Stimulated activated CD4-positive, alpha-beta T cell treated with anti-CD3 and anti-CD28 coated beads, Interleukin-1b, Interleukin-23, amount 100 ng/mL, for 1 hour (primary cell): ENCODE results near the gene LYAR.
A peak's percentile ranks its signal among the peaks of the same experiment; 100 is the strongest.

ENCODE experiments used
- DNase-seq, 2 donors: peaks; one replicate each; pipeline ENCODE4 v3.0.0-alpha.2; 2020; ENCODE audit warnings: low read depth in 2 of 2

The LYAR gene, protein sequence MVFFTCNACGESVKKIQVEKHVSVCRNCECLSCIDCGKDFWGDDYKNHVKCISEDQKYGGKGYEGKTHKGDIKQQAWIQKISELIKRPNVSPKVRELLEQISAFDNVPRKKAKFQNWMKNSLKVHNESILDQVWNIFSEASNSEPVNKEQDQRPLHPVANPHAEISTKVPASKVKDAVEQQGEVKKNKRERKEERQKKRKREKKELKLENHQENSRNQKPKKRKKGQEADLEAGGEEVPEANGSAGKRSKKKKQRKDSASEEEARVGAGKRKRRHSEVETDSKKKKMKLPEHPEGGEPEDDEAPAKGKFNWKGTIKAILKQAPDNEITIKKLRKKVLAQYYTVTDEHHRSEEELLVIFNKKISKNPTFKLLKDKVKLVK

DNA sequence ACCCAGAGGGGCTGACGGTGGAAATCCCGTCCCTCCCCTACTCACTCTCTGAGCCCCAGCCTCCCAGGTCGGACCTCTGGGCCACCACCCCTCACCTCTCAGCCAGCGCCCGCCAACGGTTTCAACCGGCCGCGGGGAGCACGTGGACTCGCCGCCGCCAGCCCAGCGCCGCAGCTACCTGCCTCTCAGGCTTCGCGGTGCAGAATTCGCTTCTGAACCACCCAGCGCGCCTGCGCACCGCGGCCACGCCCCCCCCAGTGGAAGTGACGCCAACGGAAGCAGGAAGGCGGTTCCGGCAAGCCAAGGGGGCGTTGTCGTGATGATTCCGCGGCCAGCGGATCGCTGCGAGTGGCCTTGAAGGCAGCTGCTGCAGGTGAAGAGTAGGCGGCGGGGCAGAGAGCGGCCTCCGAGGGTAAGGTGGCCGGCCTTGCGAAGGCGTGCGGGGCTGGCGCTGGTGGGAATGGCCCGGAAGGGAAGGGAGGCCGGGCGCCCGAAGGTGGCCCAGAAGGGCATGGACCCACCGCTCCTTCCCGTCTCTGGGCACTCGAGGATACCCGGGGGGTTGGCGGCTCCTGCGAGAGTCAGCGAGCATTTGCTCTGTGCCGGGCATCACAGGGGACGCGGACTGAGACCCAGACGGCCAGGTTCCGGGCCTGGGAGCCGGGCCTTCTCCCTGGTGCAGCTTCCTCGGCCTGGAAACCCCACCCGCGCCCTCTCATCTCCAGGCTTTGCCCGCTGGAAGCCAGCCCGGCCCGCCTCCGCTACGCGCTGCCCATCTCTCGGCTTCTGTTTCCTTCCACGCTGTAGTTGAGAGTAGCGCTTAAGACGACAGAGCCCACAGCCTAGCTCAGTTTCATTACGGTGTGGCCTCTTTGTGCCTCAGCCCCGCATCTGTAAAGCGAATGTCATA, at the start of gene LYAR, which contains the start of gene ZBTB49:
TSS of gene LYAR (minus strand) at position 214 of the 910 bp plus-strand sequence. CDS start 6,412 bp downstream, outside the sequence.
TSS of gene ZBTB49 (plus strand) at position 311 of the 910 bp plus-strand sequence. CDS start 9,695 bp downstream, outside the sequence.
- DNase-seq = peak; percentile 91 to 98

GRCh38 chr4:4339504-4340085, 49.6 kb upstream of the LYAR start:
- no peak for DNase-seq

DNA sequence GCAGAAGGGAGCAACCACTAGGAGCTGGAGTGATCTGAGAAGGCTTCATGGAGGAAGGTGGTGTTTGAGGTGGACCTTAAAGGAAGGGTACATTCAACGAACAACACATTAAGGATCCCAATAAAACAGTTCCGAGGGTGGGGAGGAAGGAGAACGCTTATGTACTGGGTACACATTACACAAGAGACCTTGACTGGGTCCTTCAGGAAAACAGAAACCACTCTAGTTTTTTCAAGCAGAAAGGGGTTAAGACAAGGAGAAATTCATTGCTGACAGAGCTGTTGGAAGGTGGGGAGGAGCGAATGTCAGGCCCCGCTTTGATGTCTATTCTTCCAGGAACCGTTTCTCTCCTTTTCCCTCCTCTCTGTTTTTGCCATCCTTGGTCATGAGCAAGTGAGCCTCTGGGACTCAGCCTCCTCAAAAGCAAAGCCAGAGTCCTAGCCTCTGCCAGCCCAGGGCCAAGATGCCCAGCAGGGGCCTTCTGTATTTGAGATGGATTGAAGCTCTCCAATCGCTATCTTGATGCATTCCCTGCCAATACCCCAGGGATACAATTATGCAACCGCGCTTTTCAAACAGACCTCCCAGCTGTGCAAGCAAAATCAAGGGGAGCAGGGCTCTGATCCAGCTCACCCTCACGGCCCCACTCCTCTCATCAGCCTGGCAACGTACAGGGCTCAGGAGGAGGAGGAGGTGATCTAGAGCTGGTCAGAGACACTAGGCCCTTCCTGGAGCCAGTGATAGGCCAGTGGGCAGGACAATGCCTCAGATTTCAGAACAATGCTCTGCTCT, 48.5 kb upstream of the LYAR start:
- DNase-seq = no peak

DNA sequence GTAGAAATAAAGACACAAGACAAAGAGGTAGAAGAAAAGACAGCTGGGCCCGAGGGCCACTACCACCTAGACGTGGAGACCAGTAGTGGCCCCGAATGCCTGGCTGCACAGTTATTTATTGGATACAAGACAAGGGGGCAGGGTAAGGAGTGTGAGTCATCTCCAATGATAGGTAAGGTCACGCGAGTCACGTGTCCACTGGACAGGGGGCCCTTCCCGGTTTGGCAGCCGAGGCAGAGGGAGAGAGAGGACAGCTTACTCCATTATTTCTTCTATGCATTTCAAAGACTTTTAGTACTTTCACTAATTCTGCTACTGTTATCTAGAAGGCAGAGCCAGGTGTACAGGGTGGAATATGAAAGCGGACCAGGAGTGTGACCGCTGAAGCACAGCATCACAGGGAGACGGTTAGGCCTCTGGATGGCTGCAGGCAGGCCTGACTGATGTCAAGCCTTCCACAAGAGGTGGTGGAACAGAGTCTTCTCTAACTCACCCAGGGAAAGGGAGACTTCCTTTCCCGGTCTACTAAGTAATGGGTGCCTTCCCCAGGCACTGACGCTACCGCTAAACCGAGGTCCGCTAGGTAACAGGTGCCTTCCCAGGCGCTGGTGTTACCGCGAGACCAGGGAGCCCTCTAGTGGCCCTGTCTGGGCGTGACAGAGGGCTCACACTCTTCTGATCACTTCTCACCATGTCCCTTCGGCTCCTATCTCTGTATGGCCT, 45.0 kb upstream of the LYAR start:
- peak; percentile 43 to 50 for DNase-seq

- DNase-seq = no peak
These were observed 43.3 kb upstream of the LYAR start for GRCh38 chr4:4333265-4333706.

GRCh38 chr4:4332529-4332928, 42.6 kb upstream of the LYAR start:
- no peak for DNase-seq

DNA sequence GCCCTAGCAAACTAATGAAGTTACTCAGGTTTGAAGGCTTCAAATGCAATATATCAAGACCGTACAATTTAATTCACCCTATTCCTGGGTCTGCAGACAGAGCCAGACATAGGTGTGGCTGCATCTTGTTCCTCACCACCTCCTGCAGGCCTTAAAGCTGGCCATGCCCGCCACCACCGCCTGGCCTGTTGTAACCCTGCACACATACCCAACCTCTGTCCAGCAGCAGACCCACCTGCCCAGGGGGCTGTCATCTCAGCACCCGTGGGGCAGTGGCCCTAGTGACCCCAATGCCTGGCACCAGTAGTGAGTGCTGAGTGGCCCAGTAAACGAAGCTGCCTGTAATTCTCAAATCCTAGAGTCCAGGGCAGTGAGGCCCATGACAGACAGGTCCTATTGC, 40.8 kb upstream of the LYAR start:
- no peak for DNase-seq

DNA sequence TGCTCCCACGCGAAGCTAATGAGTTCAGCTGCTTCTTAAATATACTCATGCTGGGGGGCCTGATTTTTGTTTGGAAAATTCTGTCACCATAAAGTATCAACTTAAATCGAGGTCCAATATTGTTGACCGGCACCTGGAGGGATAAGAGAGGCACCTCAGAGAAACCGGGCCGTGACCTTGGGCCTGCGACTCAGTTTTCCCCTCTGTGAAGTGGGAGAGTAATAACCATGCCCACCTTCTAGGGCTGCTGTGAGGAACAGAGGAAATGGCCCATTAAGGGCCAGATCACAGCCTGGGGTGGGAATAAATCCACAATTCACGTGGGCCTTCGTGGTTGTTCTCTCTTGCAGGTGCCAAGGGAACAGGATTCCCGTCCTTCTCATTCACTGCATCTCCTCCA, 39.5 kb upstream of the LYAR start:
- DNase-seq = no peak

- DNase-seq = no peak
These were observed 38.9 kb upstream of the LYAR start for GRCh38 chr4:4328840-4329239.

- DNase-seq = no peak
These were observed 38.3 kb upstream of the LYAR start for GRCh38 chr4:4328206-4328605.

- DNase-seq = no peak
These were observed 37.7 kb upstream of the LYAR start for GRCh38 chr4:4327652-4328121.

DNA sequence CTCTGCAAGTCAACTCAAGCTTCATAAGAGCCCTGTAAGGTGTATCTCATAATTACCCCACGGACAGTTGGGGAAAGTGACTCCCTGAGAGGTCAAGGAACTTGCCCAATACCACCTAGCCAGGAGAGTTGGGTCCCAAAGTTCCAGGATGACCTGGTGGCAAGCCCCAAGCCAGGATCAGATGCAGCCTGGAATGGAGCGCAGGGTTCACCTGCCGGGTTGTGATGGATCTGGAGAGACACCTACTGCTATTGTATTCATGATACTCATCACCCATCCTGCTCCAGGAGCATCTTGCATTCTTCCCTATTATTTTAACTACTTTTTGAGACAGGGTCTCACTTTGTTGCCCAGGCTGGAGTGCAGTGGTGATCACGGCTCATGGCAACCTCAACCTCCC, 36.2 kb upstream of the LYAR start:
- DNase-seq = no peak

- DNase-seq = no peak
These were observed 35.4 kb upstream of the LYAR start for GRCh38 chr4:4325321-4325720.

DNA sequence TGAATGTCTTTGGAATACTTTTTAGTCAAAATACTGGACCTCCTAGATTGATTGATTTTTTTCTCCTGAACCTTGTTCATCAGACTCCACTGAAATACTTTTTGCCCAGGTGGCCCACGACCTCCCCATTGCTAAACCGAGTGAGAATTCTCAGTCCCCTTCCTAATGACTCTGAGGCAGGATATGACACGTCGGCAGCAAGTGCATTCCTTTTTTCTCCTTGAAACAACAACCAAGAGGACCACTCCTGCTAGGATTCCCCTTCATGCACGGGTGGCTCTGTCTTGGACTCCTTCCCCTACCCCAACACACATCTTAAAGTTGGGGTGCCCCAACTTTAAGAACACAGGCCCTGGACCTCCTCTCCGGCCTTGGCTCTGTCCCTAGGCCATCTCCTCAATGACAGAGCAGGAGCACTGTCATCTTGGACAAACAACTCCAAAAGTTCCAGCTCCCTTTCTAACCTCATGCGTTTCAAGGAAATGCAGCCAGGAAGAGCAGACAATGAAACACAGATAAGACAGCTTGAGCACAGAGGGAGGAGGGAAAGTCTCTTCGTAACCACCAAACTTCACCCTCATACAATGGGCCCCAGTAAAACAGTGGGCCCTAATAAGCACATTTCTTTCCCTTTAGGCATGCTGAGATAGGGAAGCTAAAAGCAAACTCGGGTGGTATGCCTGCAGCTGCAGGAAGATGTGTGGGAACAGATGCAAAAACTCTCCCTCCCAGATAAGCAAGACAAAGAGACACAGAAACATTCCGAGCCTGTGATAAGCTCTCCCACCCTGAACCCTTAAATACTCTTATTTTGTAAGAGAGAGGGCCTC, 34.0 kb upstream of the LYAR start:
- no peak for DNase-seq

DNA sequence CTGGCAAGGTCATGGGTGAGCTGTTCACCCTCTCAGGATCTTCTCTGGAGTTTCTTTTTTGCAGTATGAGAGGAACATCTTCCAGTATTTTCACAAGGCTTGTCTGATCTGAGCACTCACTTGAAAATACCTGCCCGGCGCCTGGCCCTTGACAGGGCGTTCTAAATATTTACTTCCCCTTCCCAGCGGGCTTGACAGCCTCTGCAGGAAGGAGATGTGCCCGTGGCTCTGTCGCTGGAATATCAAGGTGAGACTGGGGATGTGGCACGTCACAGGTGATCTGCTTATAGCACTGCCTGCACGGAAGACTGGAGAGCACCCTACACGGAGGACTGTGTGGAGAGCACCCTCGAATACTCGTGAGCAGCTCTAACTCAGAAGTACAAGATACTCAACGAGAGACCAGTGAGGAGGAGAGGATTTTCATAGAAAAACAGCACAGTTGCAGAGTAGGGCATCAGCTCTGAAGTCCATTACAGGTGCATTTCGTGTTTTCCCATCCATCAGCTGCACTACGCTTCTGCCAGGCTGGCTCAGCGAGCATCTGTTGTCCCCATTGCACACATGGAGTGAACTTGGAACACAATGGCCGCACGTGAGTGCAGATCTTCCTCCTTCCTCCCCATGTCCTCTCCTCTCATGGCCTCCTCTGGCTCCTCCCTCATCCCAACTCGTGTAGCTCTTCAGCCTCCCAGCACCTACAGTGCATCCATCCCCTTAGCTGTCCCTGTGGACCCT, 32.2 kb upstream of the LYAR start:
- DNase-seq = no peak

DNA sequence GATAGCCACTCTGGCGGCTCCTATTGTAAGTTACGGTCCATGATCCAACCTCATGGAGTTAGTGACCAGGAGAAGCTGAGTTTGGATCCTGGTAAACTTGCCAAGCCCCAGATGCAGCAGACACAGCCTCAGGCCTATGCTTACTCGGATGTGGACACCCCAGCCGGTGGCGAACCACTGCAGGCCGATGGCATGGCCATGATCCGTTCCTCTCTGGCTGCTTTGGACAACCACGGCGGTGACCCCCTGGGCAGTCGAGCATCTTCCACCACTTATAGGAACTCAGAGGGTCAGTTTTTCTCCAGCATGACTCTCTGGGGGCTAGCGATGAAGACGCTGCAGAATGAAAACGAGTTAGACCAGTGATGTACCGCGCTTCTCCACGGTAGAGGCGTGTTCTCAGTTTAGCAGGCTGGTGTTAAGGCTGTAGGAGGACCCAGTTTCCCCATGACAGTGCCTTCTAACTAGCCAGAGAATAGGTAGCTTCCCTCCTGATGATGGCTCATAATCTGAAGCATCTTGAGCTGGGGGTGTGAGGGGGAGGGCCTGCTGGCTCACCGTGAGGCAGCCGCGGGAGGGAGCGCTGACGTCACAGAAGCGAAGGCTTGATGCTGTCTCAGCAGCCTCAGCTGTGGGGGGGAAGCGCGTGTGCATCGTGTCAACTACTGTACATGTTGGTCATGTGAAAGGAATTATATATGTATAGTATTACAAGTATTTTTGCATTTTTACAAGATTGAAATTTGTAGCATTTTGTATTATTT, 31.2 kb upstream of the LYAR start:
- DNase-seq = no peak

DNA sequence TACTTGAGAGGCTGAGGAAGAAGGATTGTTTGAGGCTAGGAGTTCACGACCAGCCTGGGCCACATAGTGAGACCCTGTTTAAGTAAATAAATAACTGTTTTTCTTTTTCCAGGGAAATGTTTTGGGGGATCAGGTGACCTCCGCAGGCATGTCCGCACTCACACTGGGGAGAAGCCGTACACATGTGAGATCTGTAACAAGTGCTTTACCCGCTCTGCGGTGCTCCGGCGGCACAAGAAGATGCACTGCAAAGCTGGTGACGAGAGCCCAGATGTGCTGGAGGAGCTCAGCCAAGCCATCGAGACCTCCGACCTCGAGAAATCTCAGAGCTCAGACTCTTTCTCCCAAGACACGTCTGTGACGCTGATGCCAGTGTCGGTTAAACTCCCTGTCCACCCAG, 30.6 kb upstream of the LYAR start:
- no peak for DNase-seq
